CD4-positive, alpha-beta T cell treated with Interleukin-12 subunit alpha and Interleukin-12 subunit beta, for 1 hour (primary cell): ENCODE measurements around the gene CTSE.

ENCODE experiments used
- DNase-seq: peaks from one replicate; pipeline ENCODE4 v3.0.0-alpha.2; 2020

CTSE gene

GRCh38 chr1:205989786-205990185 lies 33.9 kb downstream of the CTSE start:
- no peak for DNase-seq

DNA sequence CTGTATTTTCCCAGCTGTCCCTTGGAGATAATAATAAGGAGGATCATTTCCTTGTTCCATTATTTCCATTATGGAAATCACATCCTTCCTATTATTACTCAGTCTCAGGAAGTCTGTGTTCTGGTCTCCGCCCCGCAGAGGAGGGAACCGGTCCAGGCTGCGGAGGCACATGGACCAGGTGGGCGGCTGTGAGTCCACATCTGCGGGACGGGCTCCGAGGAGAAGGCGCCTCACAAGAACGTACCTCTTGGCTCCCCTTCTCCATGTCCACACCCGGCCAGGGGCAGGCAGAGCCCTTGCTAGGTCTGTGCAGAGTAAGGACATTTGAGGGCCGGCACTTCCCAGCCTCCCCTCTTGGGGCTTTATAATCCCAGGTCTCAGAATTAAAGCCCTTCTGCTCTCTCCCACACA lies 35.1 kb downstream of the CTSE start:
- no peak for DNase-seq

DNA sequence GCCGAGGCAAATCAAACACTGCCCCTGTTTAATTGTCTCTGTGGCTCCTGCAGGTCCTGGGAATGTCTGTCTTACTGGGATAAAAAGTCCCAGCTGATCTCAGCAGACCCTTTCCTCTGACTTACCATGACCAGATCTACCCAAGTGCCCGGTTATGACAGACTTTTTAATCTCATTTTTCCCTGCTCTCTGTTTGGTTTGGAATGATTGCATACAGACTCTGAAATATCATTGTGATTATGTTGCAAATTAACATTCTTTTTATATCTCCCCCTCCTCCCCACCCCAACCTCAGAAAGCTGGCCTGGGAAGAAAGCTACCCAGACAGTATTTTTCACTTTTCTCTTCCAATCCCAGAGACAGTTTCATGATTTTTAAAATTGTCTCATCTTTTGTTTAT lies 36.8 kb downstream of the CTSE start:
- no peak for DNase-seq

DNA sequence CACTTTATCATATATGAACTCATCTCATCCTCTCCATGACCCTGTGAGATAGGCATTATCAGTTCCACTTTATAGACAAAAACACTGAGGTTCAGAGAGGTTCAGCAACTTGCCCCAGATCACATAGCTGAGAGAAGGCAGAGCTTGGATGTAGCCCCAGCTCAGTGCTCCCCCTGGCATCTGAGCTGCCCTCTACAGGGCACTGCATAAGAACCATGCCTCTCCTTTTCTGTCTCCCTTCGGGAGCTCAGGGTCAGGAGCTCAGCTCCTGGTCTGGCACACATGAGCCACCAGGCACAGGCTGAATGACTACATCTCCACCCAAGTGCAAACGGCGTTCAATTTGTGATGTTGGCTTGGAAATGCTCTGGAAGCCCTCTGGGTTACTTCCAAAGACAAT lies 37.4 kb downstream of the CTSE start:
- DNase-seq = no peak

DNA sequence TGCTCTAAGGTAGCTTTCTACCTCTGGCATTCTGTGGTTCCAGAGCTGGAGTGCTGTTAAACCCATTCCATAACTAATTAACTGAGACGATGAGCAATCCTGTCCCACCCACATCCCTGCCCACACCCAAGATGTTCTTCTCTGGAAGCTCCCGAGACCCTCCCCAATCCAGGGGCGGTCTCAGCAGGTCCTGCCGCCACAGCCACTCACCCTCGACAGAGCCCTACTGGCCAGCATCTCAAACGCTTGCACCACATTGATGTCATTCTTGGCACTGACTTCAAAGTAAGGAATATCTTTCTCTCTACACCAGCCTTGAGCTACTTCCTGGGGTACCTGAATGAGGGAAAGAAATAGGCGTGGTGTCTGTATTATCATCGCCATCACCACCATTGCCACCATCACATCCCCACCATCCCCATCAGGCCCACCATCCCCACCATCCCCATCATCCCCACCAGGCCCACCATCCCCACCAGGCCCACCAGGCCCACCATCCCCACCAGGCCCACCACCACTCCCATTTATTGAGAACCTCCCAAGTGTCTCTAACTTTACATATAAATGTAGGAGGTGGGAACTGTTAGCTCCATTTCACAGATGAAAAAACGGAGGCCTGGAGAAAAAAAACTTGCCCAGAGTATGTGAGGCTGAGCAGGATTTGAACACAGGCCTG lies 38.2 kb downstream of the CTSE start:
- DNase-seq = no peak

DNA sequence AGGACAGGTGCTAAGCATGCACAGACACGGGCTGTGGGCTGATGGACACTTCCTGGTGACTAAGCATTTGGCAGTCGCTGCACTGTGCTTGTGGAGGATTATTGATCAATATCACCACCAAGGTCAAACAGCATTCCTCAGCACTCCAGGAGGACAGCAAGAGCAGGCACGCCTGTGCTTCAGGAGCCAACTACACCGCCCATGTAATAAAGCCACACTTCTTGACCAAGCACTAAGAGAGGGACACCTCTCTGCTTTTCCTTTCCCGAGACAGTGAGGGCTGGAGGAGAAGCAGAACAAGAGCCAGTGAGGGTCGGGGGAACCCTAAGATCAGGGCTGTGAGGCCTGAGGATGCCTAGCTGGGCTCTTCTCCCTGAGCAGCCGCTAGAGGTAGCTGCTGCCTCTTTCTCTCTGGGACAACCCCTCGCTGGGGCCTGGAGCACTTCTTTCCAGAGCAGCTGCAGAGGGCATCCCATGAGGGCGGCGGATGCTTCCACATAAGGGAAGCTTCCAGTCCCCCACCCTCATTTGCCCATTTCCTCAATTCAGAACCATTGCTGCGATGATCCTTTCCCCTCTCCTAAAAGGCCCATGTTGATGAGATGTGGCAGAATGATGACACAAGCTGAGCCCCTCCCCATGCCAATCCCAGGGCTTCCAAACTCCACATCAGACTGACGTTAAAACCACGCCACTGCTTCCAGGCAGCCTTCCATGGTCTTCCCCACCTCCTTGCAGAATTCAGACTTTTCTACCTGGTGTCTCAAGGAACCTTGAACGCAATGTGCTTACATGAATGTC lies 39.6 kb downstream of the CTSE start:
- peak; percentile 7 for DNase-seq

DNA sequence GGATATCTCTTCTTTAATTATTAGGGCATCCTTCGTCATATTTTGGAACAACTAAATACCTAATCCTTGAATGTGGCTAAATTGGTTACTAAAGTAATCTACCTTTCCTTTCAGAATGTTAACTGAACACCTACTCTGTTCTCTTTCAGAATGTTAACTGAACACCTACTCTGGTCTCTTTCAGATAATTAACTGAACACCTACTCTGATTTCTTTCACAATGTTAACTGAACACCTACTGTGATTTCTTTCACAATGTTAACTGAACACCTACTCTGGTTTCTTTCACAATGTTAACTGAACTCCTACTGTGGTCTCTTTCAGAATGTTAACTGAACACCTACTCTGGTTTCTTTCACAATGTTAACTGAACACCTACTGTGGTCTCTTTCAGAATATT lies 42.4 kb downstream of the CTSE start:
- no peak for DNase-seq

DNA sequence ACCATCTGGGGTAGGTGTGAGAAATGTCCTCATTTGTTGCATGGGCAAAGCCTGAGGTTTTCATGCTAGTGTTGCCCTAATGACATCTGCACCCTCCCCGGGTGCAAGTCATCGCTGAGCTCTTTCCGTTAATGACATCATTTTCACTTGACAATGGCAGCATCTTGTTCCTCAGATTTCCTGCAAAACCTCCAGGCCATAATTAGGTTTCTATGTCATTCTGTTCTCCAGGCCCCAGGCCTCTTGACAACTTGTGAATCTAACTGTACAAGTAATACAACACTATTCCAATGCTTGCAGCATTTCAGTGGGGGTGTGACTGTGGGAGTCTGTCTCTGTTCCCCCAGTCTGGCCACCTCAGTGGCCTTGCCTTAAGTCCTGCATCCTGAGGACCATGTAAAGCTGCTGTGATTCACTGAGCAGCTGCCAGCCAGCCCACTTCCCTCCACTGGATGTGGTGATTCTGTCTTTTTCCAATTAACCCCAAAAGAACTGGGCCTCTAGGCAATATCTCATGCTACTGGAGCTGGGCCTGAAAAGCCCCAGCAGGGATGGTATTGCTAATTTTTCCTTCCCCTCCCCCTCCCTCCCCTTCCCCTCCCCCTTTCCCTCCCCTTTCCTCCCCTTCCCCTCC lies 43.3 kb downstream of the CTSE start:
- no peak for DNase-seq

DNA sequence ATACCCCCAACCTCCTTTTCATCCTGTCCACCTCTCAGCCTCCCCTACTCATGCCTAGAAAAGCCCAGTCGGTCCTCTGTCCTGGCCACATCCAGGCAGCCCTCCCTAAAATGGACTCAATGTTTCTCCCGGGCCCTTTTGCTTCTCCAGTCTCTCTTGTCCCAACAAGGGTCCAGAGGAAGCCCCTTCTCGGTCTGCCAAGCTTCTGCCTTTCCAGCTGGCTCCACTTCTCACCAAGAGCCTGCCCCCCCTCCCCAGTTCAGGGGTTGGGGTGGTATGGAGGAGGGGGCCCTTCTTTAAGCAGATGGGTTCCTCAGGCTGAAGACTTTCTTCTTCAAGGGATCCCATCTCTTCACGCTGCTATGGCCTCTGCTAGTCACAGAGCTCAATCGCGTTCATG lies 44.4 kb downstream of the CTSE start:
- DNase-seq = no peak

DNA sequence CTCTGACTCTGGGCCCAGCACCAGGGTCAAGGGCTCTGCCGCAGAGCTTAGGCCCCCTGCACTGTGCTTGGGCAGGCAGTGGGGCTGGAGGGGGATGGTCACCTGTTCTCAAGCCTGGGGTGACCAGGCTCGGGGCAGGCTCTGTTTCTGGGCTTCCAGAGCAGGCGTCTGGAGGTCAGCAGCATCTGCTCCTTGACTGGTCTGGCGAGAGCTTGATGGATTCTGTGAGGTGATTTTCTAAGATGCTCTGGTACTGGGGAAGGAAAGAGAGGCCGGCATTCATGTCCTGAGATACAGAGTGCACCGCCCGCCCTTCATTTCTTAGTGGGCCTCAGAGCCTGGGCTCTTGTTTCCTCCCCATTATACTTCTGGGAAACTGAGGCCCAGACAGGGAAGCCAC lies 45.0 kb downstream of the CTSE start:
- no peak for DNase-seq

GRCh38 chr1:205977402-205978014 lies 46.2 kb downstream of the CTSE start:
- peak; percentile 76 for DNase-seq

- no peak for DNase-seq
Measured at GRCh38 chr1:205976708-205977401, 46.8 kb downstream of the CTSE start.

- DNase-seq = no peak
Measured at GRCh38 chr1:205976036-205976435, 47.7 kb downstream of the CTSE start.

DNA sequence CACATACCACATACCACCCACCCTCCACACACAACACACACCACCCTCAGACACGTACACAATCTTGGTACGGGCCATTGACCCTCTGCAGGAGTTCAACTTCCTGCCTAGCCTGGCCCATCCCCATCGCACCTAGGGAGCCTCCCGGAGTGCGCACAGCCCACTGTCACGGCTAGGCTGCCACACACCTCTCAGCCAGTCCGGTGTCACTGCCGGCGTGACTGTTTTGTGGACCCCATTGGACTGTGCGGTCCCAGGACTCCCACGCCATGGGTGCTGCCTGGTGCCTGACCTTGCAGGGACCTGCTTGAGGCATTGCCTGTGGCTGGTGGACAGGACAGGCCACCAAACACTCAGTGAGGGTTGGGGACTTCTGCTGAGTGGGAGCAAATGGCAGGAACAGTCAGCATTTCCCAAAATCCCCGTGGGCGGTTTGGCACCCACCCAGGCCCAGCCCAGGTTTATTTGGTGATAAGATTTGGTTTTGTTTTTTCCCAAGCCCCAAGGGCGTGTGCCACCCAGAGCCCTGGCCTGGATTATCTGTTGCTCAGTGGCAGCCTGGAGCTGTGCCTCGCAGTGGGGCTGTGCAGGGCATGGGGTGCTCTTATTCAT lies 48.2 kb downstream of the CTSE start:
- DNase-seq = no peak

DNA sequence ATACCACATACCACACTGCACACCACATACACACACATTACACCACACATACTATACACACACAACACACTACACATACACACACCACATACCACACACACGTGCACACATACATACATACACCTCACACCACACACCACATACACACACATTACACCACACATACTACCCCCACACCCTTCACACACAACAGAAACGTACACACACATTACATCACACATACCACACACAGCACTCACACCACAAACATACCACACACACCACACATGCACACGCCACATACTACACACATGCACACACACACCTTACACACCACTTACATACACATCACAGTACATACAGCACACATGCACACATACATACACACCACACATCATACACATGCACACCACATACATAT lies 49.0 kb downstream of the CTSE start:
- no peak for DNase-seq

- no peak for DNase-seq
Measured at GRCh38 chr1:205973377-205974232, 50.1 kb downstream of the CTSE start.

DNA sequence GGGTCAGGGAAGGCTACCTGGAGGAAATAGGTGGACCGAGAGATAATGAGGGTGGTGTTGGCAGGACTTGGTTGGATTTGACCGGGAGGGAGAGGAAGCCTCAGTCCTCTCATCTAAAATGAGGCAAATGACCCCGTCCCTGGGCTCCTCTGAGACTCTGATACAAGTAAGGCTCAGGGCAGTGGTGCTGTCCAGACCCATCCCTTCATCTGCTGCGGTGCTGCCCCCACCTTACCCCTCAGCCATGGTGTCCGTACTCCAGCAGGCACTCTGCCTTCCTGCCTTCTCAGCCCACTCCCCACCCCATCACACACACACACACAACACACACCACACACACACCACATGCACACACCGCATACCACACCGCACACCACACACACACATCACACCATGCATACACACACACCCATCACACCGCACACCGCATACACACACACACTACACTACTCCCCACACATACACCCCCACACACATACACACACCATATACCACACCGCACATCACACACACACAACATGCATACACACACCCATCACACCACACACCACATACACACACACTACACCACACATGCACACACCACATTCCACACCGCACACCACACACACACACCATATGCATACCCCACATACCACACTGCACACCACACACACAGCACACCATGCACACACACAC lies 51.1 kb downstream of the CTSE start:
- DNase-seq = no peak

GRCh38 chr1:205972081-205972480 lies 51.6 kb downstream of the CTSE start:
- no peak for DNase-seq

DNA sequence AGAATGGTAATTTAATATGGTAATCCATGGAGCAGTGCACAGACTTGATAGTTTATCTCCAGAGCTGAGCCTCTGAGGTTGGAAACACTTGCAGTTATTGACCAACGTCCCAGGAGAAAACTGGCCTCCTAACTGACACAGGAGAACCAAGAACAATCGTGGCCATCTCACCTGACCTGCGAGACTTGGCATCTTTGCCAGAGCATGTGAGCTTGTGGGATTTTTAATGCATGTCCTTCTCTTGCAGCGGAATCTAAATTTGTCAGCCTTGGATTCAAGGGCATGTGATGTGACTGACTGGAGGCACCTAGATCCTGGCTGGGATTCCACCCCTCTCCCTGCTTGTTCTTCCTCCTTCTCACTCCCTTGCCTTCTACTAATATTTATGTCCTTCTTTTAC lies 52.6 kb downstream of the CTSE start:
- DNase-seq = no peak

DNA sequence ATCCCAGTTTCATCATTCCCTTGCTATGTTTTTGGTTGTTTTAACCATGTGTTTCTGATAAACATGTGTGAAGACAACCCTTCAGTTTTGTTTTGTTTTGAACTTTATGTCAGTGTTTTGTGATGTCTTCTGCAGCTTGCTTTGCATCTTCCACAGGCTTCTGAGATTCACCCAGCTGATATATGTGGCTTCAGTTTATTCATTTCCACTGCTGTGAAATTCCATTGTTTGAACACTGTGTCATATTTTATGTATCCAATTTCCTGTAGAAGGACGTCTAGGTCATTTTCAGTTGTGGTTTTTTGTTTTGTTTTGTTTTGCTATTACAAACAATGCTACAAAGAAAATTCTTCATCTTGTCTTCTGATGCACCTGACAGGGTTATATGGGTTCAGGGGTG lies 53.2 kb downstream of the CTSE start:
- no peak for DNase-seq

DNA sequence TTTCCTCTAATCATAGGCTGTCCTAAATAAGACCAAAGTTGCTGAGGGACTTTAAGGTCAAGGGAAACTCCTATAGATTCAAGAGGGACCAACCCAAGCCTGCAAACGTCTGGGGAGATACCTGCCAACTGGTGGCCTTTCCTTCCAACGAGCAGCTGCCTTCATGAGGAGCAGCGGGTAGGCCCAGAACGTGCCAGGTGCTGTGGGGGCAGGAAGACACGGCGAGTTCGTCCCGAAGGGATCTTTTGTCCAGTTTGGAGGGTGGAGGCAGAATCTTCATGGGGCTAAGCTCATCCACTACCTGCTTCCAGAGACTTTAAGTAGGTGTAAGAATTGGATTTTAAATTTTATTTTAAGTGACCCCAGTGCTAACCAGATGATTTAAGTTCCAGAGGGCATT lies 54.5 kb downstream of the CTSE start:
- no peak for DNase-seq
